ENCODE data around the gene TCEA2.

GRCh38 chr20:64032706-64033624, 30.0 kb upstream of the TCEA2 start:
- TF ChIP-seq CTCF (IDR thresholded peaks at IDR 0.05; ENCODE audit: poor library complexity, severe bottlenecking) (no peak), SMC3 (conservative IDR thresholded peaks at IDR 0.05; ENCODE audit: poor library complexity) (no peak), EZH2 (IDR thresholded peaks at IDR 0.05; ENCODE audit: borderline replicate concordance, insufficient read depth, low read length, poor library complexity, severe bottlenecking) (no peak), POLR2AphosphoS5 (IDR thresholded peaks at IDR 0.05) (no peak), TAF1 (IDR thresholded peaks at IDR 0.05; ENCODE audit: low read depth) (no peak), EP300 (conservative IDR thresholded peaks at IDR 0.05; ENCODE audit: poor library complexity, severe bottlenecking) (no peak), MXI1 (conservative IDR thresholded peaks at IDR 0.05; ENCODE audit: poor library complexity, severe bottlenecking) (no peak), REST (IDR thresholded peaks at IDR 0.05; ENCODE audit: borderline replicate concordance) (no peak)
